Measurements from ENCODE around the gene SEC16B. TPM values are rescaled to one million over a fixed set of nuclear protein-coding genes. Genes with fewer than 3 reads are reported as not detected.

Gene SEC16B
- total and polyA plus RNA-seq, 2 of the 13 experiments (the other 11 are each of a cell fraction or from before 2014, with no cell fraction given): 4.6 to 5.8 TPM

DNA sequence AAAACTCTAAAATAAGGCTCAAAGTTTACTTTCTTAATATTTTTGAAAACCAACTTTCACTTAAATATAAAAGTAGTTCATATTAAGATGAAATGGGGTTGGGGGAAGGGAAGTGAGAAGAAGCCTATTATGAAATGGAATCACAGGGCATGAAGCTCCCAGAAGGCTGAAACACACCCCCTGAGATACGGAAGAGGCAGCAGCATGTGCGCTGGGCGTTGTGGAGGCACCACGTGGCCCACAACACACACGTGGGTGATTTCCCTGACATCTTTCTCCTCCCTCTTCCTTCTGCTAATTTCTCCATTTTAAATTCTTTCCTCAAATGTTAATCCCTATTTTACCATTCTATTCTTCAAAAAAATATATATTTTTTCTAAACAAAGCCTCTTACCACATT, 35.6 kb upstream of the SEC16B start (continued):
- TF ChIP-seq, protein P1, sequence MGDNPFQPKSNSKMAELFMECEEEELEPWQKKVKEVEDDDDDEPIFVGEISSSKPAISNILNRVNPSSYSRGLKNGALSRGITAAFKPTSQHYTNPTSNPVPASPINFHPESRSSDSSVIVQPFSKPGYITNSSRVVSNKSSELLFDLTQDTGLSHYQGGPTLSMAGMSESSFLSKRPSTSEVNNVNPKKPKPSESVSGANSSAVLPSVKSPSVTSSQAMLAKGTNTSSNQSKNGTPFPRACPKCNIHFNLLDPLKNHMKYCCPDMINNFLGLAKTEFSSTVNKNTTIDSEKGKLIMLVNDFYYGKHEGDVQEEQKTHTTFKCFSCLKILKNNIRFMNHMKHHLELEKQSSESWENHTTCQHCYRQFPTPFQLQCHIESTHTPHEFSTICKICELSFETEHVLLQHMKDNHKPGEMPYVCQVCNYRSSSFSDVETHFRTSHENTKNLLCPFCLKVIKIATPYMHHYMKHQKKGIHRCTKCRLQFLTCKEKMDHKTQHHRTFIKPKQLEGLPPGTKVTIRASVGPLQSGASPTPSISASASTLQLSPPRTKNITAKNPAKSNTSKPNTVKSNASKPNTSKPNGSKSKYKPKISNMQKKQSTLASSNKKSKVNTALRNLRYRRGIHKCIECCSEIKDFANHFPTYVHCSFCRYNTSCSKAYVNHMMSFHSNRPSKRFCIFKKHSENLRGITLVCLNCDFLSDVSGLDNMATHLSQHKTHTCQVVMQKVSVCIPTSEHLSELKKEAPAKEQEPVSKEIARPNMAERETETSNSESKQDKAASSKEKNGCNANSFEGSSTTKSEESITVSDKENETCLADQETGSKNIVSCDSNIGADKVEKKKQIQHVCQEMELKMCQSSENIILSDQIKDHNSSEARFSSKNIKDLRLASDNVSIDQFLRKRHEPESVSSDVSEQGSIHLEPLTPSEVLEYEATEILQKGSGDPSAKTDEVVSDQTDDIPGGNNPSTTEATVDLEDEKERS (CRISPR knock-in tag; IDR thresholded peaks at IDR 0.05): no peak
- no peak for TF ChIP-seq FIP1L1 (IDR thresholded peaks at IDR 0.05; ENCODE audit: borderline replicate concordance, insufficient read depth, low read depth, low read length)
- no peak for TF ChIP-seq ATM (IDR thresholded peaks at IDR 0.05; ENCODE audit: borderline replicate concordance)
- TF ChIP-seq RAD21 (CRISPR knock-in tag; IDR thresholded peaks at IDR 0.05): no peak
- TF ChIP-seq, protein P2, sequence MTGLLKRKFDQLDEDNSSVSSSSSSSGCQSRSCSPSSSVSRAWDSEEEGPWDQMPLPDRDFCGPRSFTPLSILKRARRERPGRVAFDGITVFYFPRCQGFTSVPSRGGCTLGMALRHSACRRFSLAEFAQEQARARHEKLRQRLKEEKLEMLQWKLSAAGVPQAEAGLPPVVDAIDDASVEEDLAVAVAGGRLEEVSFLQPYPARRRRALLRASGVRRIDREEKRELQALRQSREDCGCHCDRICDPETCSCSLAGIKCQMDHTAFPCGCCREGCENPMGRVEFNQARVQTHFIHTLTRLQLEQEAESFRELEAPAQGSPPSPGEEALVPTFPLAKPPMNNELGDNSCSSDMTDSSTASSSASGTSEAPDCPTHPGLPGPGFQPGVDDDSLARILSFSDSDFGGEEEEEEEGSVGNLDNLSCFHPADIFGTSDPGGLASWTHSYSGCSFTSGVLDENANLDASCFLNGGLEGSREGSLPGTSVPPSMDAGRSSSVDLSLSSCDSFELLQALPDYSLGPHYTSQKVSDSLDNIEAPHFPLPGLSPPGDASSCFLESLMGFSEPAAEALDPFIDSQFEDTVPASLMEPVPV (CRISPR knock-in tag; IDR thresholded peaks at IDR 0.05): no peak

DNA sequence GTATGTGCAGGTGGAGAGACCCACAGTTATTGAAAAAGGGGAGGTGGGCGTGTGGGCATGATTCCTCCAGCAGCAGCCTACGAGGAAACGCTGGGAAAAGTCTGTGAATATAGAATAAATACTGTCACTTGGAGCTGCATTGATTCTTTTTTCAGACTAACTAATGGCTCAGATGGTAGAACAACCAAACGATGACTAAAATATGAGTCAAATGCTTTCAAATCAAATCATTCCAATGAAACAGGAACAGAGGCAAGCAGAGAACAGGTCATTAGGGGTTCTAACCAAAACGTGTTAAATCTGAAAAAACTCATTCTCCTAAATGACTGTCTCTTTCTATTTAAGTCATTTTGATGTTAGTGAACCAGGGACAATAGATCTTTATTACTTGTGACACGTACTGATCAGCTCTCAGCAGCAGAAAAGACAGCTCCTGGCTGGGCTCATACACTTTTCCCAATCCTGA, 35.1 kb upstream of the SEC16B start:
- Histone ChIP-seq H3K36me3 (replicated peaks in 1 of 2; ENCODE audit: control insufficient read depth in 1 of 2, insufficient read depth in 2 of 2, low read length in 2 of 2) (0 out of 5 replicates have a peak, but pooled peaks cover 0 to 6% of the 10 kb centered on the region in 2 experiments), H2AFZ (ENCODE audit: low read length) (no peak overlapping the region), H3K4me1 (ENCODE audit: insufficient read depth, low read length) (0 out of 2 replicates have a peak, but pooled peaks cover 7% of the 10 kb centered on the region), H3K27ac (ENCODE audit: extremely low read length, insufficient read depth, low read length) (no peak overlapping the region), H3K79me2 (ENCODE audit: insufficient read depth, low read length) (no peaks in the 10 kb centered on the region), H3K9me3 (ENCODE audit: low read length) (no peaks in the 10 kb centered on the region), H4K20me1 (ENCODE audit: insufficient read depth, low read length) (no peaks in the 10 kb centered on the region), H3K27me3 (ENCODE audit: control insufficient read depth in 1 of 2, insufficient read depth in 2 of 2, low read length in 2 of 2) (no peaks in the 10 kb centered on the region), H3K4me3 (replicated peaks in 1 of 3; ENCODE audit: insufficient read depth in 1 of 3, low read depth in 2 of 3, low read length in 3 of 3) (no peak overlapping the region), H3K4me2 (ENCODE audit: low read depth, low read length) (no peak overlapping the region), H3K9ac (ENCODE audit: insufficient read depth, low read depth, low read length) (no peak overlapping the region)
- WGBS (ENCODE audit: low lambda C conversion rate): 80% methylated on average over 6 of the region's 6 CpGs
- ChIA-PET POLR2A (interaction anchor here (1.6 kb wide), 1 partner anchor 35 kb away, joined by 4 read pairs; the partner anchor contains the start of gene SEC16B), CTCF (ENCODE audit: low intra/inter-chr PET ratio, low total read pairs) (no interaction called here)
- no TSS peak for BruUV-seq (replicated peaks)
- FAIRE-seq: no peak
- no peak for DNase-seq (ENCODE audit: low spot score)
- in situ Hi-C loops (cut with HindIII; ENCODE audit: extremely low pct_ligation_motif_present, low pct_unique_long_range_greater_than_20kb): no loop called here
- intact Hi-C loops (cut with micrococcal nuclease; ENCODE audit: unreplicated experiment): no loop called here
- no peak for ATAC-seq
- TF ChIP-seq, protein P3, sequence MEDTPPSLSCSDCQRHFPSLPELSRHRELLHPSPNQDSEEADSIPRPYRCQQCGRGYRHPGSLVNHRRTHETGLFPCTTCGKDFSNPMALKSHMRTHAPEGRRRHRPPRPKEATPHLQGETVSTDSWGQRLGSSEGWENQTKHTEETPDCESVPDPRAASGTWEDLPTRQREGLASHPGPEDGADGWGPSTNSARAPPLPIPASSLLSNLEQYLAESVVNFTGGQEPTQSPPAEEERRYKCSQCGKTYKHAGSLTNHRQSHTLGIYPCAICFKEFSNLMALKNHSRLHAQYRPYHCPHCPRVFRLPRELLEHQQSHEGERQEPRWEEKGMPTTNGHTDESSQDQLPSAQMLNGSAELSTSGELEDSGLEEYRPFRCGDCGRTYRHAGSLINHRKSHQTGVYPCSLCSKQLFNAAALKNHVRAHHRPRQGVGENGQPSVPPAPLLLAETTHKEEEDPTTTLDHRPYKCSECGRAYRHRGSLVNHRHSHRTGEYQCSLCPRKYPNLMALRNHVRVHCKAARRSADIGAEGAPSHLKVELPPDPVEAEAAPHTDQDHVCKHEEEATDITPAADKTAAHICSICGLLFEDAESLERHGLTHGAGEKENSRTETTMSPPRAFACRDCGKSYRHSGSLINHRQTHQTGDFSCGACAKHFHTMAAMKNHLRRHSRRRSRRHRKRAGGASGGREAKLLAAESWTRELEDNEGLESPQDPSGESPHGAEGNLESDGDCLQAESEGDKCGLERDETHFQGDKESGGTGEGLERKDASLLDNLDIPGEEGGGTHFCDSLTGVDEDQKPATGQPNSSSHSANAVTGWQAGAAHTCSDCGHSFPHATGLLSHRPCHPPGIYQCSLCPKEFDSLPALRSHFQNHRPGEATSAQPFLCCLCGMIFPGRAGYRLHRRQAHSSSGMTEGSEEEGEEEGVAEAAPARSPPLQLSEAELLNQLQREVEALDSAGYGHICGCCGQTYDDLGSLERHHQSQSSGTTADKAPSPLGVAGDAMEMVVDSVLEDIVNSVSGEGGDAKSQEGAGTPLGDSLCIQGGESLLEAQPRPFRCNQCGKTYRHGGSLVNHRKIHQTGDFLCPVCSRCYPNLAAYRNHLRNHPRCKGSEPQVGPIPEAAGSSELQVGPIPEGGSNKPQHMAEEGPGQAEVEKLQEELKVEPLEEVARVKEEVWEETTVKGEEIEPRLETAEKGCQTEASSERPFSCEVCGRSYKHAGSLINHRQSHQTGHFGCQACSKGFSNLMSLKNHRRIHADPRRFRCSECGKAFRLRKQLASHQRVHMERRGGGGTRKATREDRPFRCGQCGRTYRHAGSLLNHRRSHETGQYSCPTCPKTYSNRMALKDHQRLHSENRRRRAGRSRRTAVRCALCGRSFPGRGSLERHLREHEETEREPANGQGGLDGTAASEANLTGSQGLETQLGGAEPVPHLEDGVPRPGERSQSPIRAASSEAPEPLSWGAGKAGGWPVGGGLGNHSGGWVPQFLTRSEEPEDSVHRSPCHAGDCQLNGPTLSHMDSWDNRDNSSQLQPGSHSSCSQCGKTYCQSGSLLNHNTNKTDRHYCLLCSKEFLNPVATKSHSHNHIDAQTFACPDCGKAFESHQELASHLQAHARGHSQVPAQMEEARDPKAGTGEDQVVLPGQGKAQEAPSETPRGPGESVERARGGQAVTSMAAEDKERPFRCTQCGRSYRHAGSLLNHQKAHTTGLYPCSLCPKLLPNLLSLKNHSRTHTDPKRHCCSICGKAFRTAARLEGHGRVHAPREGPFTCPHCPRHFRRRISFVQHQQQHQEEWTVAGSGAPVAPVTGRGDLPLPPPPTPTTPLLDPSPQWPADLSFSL (CRISPR knock-in tag; IDR thresholded peaks at IDR 0.05): no peak
- TF ChIP-seq ZNF709 (CRISPR knock-in tag; IDR thresholded peaks at IDR 0.05) (no peak), RELA (CRISPR knock-in tag; IDR thresholded peaks at IDR 0.05) (no peak), HIVEP1 (CRISPR knock-in tag; IDR thresholded peaks at IDR 0.05) (no peak)

Data from HepG2 (cell line).